Measurements from ENCODE around the gene SKI. TPM values are rescaled to one million over a fixed set of nuclear protein-coding genes. Genes with fewer than 3 reads are reported as not detected.

Gene SKI
- total RNA-seq, 1 experiment from 2014 or later: 89.5 TPM

GRCh38 chr1:2304921-2305681, 77.0 kb downstream of the SKI start:
- H4K20me1 ChIP-seq (ENCODE audit: control insufficient read depth, insufficient read depth, insufficient read length): no peaks in the 10 kb centered on the region
- peaks cover 0 to 9% of the 10 kb centered on the region in 2 experiments; a peak in 2 of 4 replicates for H3K4me1 Mint-ChIP-seq
- no peaks in the 10 kb centered on the region for H3K9me3 Mint-ChIP-seq
- H3K4me3 Mint-ChIP-seq: no peak overlapping the region
- no peak overlapping the region for H3T11ph ChIP-seq (ENCODE audit: low read length)
- peaks cover under 1% of the 10 kb centered on the region; the same call in 1 of the 2 replicates for H3K79me2 ChIP-seq (ENCODE audit: insufficient read depth, low read length)
- H2BK120ac ChIP-seq (ENCODE audit: low read depth, low read length, poor library complexity, severe bottlenecking): no peak overlapping the region
- H3K18ac ChIP-seq (ENCODE audit: insufficient read length, low read depth, low read length): no peak overlapping the region
- WGBS (ENCODE audit: extremely low coverage, insufficient read length, low lambda C conversion rate): no CpG with 5 or more reads among the region's 49 CpGs
- no peak overlapping the region for H4K8ac ChIP-seq (replicated peaks; ENCODE audit: insufficient read length, low read depth, low read length)
- no peak overlapping the region for H3K14ac ChIP-seq (ENCODE audit: insufficient read depth, low read length)
- no peak overlapping the region for H2BK20ac ChIP-seq (ENCODE audit: low read depth, low read length, poor library complexity, severe bottlenecking)
- no peak overlapping the region for H3K4me2 ChIP-seq (ENCODE audit: insufficient read depth, insufficient read length, low read length)
- no peak overlapping the region for H4K5ac ChIP-seq (ENCODE audit: insufficient read length, low read depth, low read length)
- H3K27me3 ChIP-seq (ENCODE audit: insufficient read depth, low read length): no peaks in the 10 kb centered on the region
- H3K23me2 ChIP-seq (ENCODE audit: insufficient read length, low read depth, low read length, poor library complexity, severe bottlenecking): no peaks in the 10 kb centered on the region
- no peak overlapping the region for H2AK5ac ChIP-seq (ENCODE audit: insufficient read length, low read length)
- no peaks in the 10 kb centered on the region for H3K27me3 Mint-ChIP-seq (ENCODE audit: low read depth)
- H3K27ac ChIP-seq (ENCODE audit: insufficient read length, low read depth, low read length): no peak overlapping the region
- TF ChIP-seq CTCF (conservative IDR thresholded peaks at IDR 0.05): no peak
- H3K4me1 ChIP-seq (ENCODE audit: insufficient read depth, low read length): no peaks in the 10 kb centered on the region
- DNase-seq: no peak
- H3K4ac ChIP-seq (ENCODE audit: low read depth, low read length): no peak overlapping the region
- H2BK15ac ChIP-seq (ENCODE audit: low read depth, low read length): no peak overlapping the region
- peak overlapping the region in 1 of 3 experiments; percentile 64; a peak in 1 of 7 replicates for H3K27ac Mint-ChIP-seq
- no peak overlapping the region for H3K23ac ChIP-seq (ENCODE audit: insufficient read length, low read depth, low read length)
- peaks cover 22 to 53% (median 48%) of the 10 kb centered on the region in 3 experiments; a peak in 6 of 7 replicates for H3K36me3 Mint-ChIP-seq (ENCODE audit: insufficient read depth in 1 of 3, low read depth in 3 of 3)
- no peak overlapping the region for H3K56ac ChIP-seq (ENCODE audit: insufficient read length, low read depth, low read length)
- H2AFZ ChIP-seq (ENCODE audit: low read length): no peak overlapping the region
- H2BK5ac ChIP-seq (ENCODE audit: insufficient read length, low read length): no peak overlapping the region
- no peak overlapping the region for H2BK12ac ChIP-seq (ENCODE audit: insufficient read length, low read depth, low read length)
- H4K91ac ChIP-seq (ENCODE audit: insufficient read length, low read depth, low read length): no peak overlapping the region
- H3K9me3 ChIP-seq (ENCODE audit: control insufficient read depth, low read depth, low read length): no peaks in the 10 kb centered on the region
- peaks cover 3% of the 10 kb centered on the region for H3K79me1 ChIP-seq (ENCODE audit: insufficient read depth, low read depth, low read length, poor library complexity, severe bottlenecking)
- H3K9ac ChIP-seq (ENCODE audit: extremely low read depth, insufficient read length, low read length): no peak overlapping the region
